RWPE2 (cell line): ENCODE results near the gene BMP7.
A peak's percentile ranks its signal among the peaks of the same experiment; 100 is the strongest.

Experiments
- ATAC-seq: fragments of 200-7000 bp; cut with Tn5 transposase; 3 replicates; pipeline ENCODE4 v1.9.1; 2021; ENCODE audit warnings: low read depth
- DNase-seq: peaks from one replicate; pipeline ENCODE4 v3.0.0-alpha.2; 2020; ENCODE audit warnings: low spot score
- H3K27ac ChIP-seq: fragments of 450-650 bp; 2 replicates; pipeline ENCODE4 v1.5.1; 2017; ENCODE audit warnings: mild to moderate bottlenecking; ENCODE audit not compliant: poor library complexity, severe bottlenecking
- H3K27me3 ChIP-seq: fragments of 250-450 bp; sonication (Bioruptor Pico); 2 replicates; pipeline ENCODE4 v1.5.1; 2021; ENCODE audit warnings: mild to moderate bottlenecking, moderate library complexity; ENCODE audit not compliant: insufficient read depth, poor library complexity, severe bottlenecking
- H3K36me3 ChIP-seq: fragments of 250-450 bp; sonication (Bioruptor Pico); 2 replicates; pipeline ENCODE4 v1.5.1; 2020; ENCODE audit warnings: low read depth, mild to moderate bottlenecking, moderate library complexity
- H3K4me1 ChIP-seq: fragments of 250-450 bp; sonication (Bioruptor Pico); 2 replicates; pipeline ENCODE4 v1.5.1; 2021; ENCODE audit warnings: mild to moderate bottlenecking, moderate library complexity; ENCODE audit not compliant: insufficient read depth, poor library complexity, severe bottlenecking
- H3K4me3 ChIP-seq: fragments of 250-450 bp; sonication (Bioruptor Pico); 2 replicates; pipeline ENCODE4 v1.5.1; 2021; ENCODE audit warnings: mild to moderate bottlenecking, moderate library complexity; ENCODE audit not compliant: severe bottlenecking
- H3K9me3 ChIP-seq: fragments of 250-450 bp; sonication (Bioruptor Pico); 2 replicates; pipeline ENCODE4 v1.5.1; 2021; ENCODE audit warnings: mild to moderate bottlenecking, moderate library complexity; ENCODE audit not compliant: severe bottlenecking
- TF ChIP-seq, protein P1 (sequence below): fragments of 450-650 bp; IDR thresholded peaks from one replicate; pipeline ENCODE4 v1.5.1; 2017; ENCODE audit warnings: mild to moderate bottlenecking, moderate library complexity; ENCODE audit not compliant: poor library complexity, severe bottlenecking

The BMP7 gene

DNA sequence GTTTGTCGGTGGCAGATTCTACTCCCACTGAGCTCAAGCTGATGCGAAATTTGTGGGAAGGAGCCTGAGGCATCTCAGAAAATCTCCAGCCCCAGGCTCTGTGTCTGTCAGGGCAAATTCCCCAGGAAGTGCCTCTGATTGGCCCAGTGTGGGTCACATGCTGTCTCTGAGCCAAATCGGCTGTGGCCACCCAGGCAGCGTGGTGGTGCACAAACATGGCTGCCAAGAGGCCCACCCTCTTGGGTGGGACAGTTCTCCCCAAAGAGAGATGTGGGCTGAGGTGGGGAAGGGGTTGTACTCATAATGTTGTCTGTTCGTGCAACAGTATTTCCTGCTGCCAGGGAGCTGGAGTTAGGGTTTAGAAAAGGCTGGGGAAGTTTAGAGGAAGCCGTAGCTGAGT lies 130.6 kb downstream of the BMP7 start:
- Histone ChIP-seq H3K9me3 (no peaks in the 10 kb centered on the region), H3K36me3 (no peaks in the 10 kb centered on the region), H3K4me3 (no peak overlapping the region), H3K27me3 (peaks cover 64% of the 10 kb centered on the region), H3K4me1 (no peaks in the 10 kb centered on the region), H3K27ac (no peak overlapping the region)
- TF ChIP-seq, protein P1, sequence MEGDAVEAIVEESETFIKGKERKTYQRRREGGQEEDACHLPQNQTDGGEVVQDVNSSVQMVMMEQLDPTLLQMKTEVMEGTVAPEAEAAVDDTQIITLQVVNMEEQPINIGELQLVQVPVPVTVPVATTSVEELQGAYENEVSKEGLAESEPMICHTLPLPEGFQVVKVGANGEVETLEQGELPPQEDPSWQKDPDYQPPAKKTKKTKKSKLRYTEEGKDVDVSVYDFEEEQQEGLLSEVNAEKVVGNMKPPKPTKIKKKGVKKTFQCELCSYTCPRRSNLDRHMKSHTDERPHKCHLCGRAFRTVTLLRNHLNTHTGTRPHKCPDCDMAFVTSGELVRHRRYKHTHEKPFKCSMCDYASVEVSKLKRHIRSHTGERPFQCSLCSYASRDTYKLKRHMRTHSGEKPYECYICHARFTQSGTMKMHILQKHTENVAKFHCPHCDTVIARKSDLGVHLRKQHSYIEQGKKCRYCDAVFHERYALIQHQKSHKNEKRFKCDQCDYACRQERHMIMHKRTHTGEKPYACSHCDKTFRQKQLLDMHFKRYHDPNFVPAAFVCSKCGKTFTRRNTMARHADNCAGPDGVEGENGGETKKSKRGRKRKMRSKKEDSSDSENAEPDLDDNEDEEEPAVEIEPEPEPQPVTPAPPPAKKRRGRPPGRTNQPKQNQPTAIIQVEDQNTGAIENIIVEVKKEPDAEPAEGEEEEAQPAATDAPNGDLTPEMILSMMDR: no peak
- no peak for DNase-seq
- peak; percentile 20; the same call in 1 of the 3 replicates for ATAC-seq

DNA sequence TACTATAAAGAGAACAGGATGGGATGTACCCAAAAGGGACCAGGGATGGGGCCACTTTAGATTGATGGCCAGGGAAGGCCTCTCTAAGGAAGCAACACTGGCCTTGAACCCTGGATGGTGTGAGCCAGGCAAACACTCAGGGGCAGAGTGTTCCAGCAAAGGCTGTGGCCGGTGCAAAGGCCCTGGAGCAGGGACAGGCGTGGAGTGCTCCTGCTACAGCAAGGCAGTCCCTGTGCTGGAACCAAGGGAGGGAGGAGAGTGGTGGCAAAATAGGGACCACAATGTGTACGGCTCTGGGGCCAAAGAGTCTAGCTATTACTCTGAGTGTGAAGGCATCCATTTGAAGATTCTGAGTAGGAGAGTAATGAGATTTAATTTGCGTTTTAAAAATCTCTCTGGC lies 131.6 kb downstream of the BMP7 start:
- ATAC-seq: no peak; the same call in 2 of the 3 replicates
- H3K9me3 ChIP-seq: no peaks in the 10 kb centered on the region
- H3K4me3 ChIP-seq: no peak overlapping the region
- H3K27ac ChIP-seq: no peak overlapping the region
- H3K27me3 ChIP-seq: peaks cover 70% of the 10 kb centered on the region
- TF ChIP-seq, protein P1: no peak
- no peaks in the 10 kb centered on the region for H3K4me1 ChIP-seq
- H3K36me3 ChIP-seq: no peaks in the 10 kb centered on the region
- no peak for DNase-seq

DNA sequence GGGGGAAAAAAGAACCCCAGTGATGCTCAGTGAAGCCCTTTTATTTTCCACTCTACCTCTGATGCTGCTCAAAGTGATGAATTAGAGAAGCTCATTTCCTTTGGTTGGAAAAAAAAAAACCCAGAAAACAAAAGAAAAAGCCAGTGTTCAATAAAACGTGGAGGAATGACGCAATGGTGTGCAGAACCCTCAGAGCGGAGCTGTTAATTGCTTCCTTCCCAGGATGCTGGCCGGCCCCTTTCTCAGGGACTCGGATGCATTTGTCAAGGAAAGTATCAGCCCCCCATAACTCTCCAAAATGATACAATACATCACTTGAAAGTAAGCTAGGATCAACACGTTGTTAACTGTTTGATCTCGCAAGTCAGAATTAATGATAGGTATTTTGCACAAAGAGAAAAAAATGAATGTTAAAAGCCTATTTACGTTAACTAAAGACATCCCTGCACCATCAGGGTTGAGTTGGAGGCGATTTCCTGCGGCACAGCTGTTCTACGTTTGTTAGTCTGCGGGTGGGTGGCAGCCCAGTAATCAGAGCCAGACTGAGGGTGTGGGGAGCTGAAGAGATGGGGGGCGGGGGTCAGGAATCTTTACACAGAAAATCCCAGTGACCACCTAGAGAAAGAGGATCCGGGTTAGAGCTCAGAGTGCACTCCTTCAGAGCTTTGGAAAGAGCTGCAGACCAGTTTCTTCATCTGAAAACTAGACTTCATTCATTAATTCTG lies 132.4 kb downstream of the BMP7 start:
- no peaks in the 10 kb centered on the region for H3K4me1 ChIP-seq
- TF ChIP-seq, protein P1: no peak
- no peak for ATAC-seq
- H3K27me3 ChIP-seq: peaks cover 64% of the 10 kb centered on the region
- DNase-seq: no peak
- no peak overlapping the region for H3K4me3 ChIP-seq
- no peaks in the 10 kb centered on the region for H3K36me3 ChIP-seq
- H3K9me3 ChIP-seq: no peaks in the 10 kb centered on the region
- H3K27ac ChIP-seq: no peak overlapping the region

DNA sequence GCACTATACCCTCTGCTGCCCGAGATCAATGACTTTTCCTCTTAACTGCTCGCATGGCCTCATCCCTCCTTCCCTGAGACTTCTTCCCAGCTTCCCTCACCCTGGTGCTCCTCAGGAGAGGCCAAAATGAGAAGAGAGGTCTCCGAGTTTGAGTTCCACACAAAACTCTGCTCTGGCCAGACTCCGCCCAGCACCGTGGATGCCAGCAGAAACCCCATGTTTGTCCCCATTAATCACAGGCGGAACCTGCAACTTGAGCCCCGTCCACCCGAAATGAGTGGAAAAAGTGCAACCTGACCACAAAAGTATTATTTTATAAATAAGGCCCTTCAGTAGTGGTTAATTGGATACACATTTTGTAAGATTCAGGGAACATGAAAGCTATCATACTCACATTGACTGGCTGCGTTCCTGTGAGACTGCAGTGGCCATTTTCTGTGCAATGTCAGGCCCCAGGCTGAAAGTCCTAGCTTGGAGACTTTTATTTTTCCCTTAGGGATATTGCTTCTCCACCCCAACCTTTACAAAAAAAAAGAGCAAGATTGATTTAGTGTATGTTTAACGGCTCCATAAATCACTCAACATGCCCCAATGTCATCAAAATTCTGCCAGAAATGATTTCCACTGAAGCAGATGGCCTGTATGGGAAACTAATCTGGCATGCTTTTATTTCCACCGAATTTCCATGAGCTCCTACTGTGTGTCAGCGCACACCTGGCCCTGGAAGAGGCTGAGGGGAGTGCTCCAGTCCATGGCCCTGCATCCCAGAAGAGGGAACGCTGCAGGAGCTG lies 134.6 kb downstream of the BMP7 start:
- TF ChIP-seq, protein P1: no peak
- H3K36me3 ChIP-seq: no peaks in the 10 kb centered on the region
- H3K27ac ChIP-seq: no peak overlapping the region
- DNase-seq (no peak), ATAC-seq (no peak)
- H3K4me1 ChIP-seq: no peaks in the 10 kb centered on the region
- H3K9me3 ChIP-seq: no peaks in the 10 kb centered on the region
- H3K27me3 ChIP-seq: peaks cover 58% of the 10 kb centered on the region
- H3K4me3 ChIP-seq: no peak overlapping the region

DNA sequence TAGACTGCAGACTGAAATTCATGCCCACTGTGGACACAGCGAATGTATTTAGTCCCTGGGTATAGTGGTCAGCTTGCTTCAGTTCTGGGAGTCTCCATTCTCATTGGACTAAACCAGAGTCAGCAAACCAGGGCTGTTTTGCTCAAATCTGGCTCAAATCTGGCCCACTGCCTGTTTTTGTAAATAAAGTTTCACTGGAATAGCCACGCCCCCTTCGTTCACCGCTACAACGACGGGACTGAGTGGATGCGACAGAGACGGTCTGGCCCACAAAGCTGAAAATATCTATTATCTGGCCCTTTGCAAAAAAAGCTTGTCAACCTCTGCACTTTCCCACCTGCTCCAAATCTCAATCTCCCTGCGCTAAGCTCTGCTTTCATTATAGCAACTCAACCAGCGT lies 135.4 kb downstream of the BMP7 start:
- Histone ChIP-seq H3K9me3 (no peaks in the 10 kb centered on the region), H3K27ac (no peak overlapping the region), H3K27me3 (peaks cover 51% of the 10 kb centered on the region), H3K4me1 (no peaks in the 10 kb centered on the region), H3K4me3 (no peak overlapping the region), H3K36me3 (no peaks in the 10 kb centered on the region)
- TF ChIP-seq, protein P1: no peak
- ATAC-seq (no peak), DNase-seq (no peak)
